Activated naive CD4-positive, alpha-beta T cell treated with Interleukin-2 at 50 U/mL for 16 hours (primary cell): Measurements from ENCODE around the gene PPP1R9A.

Experiments used
- DNase-seq: peaks from one replicate; pipeline ENCODE4 v3.0.0-alpha.2; 2020

Gene PPP1R9A

GRCh38 chr7:95213148-95213547 is 305.8 kb downstream of the PPP1R9A start:
- DNase-seq, result no peak

GRCh38 chr7:95213809-95214492 is 306.6 kb downstream of the PPP1R9A start:
- DNase-seq, result no peak

DNA sequence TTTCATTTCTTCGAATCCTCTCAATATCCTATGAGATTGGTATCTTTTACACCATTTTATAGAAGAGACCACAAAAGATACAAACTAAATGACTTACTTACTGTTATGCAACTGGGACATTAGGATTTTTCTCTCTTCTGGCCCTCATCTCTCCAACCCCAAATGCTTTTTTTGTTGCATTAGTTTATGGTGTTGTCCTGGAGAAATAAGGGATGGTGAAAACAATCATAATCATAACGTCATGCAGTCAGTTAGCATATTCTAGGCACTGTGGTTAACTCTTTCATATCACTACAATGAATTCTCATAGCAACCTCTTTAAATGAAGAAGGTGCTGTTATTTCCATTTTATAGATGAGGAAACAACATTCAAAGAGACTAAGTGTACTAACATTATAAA is 312.3 kb downstream of the PPP1R9A start:
- DNase-seq, result no peak

- DNase-seq, result no peak
Observed at GRCh38 chr7:95220328-95220727, 312.9 kb downstream of the PPP1R9A start.

- DNase-seq, result no peak
Observed at GRCh38 chr7:95225301-95225700, 317.9 kb downstream of the PPP1R9A start.

- no peak for DNase-seq
Observed at GRCh38 chr7:95229301-95229700, 321.9 kb downstream of the PPP1R9A start.

DNA sequence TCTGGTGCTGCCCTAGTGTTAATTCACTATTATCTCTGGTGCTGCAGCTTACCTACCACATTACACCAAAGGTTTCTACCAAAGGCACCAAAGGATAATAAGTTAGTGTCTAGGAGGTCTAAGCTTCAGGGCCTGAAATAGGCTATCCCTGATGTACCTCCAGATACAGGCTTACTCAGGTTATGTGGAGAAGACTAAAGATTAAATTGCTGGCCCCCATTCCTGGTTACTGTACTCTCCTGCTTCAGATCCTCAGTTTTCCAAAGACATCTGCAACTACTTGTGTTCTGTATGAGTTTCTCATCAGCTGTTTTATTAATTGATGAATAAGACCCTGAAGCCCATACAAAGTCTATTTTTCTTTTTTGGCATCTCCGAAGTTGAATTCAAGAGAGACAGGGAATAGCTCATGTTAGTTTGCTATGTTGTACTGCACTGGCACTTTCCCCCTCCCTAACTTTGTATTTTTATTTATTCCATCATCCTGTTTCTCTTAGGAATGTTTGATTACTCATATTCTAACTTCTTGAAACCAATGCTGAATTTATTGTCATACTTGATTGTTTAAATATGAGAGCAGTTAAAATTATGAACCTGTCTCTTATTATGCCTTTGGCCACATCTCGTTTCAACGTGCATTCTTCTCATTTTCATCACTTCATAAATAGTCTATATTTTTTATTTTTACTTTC is 331.0 kb downstream of the PPP1R9A start:
- no peak for DNase-seq

DNA sequence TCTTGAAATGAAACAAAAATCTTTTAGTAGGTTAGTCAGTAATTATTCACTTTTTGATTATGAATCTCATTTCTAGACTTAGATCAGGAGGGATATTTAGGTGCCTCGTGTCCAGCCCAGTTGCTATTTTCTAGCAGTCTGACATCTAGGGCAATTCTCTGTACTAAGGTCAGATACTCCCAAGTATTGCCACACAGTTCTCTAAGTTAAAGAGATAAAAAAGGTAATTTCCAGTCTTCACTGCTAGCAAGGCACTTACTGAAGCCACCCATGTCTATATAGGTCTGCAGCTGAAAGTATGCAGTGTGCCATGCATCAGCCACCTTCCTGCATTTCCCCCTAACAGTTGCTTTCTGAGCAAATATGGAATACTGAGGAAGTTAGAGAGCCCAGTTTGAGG is 333.5 kb downstream of the PPP1R9A start:
- no peak for DNase-seq

GRCh38 chr7:95242266-95242665 is 334.9 kb downstream of the PPP1R9A start:
- DNase-seq, result no peak

DNA sequence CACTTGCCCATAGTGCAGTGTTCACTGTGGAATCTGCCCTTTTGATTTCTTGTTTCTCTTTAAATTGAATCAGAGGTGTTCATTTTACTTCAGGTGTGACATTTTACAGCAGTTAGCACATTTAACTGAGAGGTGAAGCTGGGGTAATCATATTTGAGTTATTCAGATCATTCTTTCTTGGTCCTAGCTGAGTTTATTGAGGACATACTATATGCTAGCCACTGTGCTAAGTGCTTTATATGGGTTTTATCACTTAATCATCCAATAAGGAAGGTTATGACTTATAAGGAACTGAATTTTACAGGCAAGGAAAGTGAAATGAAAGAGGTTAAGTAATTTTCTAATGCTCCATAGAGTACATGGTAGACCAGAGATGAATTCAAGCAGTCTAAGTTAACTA is 337.2 kb downstream of the PPP1R9A start:
- DNase-seq, result no peak

DNA sequence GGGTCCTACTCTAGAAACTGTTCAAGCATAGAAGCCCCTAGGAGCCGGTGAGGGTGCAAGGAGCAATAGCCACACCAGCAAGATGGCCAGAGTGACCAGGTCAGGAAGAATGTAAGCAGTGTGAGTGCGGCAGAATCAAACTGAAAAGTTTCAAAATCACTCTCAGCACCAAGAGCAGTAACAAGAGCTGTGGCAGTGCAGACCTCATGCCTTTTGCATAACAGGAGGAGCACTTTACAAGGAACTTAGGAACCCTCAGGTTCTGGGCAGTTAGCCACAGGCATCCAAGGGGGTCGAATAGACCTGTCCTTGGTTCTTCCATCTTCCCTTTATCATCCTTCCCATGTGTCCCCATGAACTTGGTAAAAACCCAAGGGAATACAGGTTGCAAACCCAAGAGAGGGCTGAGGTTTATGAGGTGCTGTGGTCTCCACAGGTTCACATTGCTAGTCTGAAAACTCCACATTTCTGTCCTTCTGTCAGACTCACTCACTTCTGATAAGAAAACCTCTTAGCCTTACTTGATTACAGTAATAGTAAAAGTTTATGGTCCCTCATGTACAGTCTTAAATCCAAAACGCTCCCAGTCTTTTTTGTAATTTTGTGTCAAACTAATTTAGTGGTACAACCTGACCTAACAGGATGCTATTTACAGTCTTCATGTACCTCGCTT is 338.6 kb downstream of the PPP1R9A start:
- no peak for DNase-seq

GRCh38 chr7:95246831-95247370 is 339.5 kb downstream of the PPP1R9A start:
- DNase-seq, result no peak

DNA sequence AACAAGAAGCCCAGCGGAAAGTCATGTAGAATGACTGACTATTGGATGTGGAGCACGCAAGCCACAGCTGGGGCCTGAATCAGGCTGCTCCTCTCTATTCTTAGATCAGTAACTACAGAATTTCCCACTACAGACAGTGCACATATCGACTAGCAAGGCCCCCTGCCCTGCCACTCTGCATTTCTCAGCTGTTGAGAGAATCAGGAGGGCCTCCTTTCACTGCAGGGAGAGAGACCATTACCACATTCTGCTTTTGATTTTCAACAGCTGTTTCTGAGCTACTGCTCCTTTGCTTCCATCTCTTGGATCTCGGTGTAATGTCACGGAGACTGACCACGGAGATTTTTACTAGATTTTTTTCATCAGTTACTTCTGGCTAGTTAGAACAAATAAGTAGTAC is 343.2 kb downstream of the PPP1R9A start:
- no peak for DNase-seq

DNA sequence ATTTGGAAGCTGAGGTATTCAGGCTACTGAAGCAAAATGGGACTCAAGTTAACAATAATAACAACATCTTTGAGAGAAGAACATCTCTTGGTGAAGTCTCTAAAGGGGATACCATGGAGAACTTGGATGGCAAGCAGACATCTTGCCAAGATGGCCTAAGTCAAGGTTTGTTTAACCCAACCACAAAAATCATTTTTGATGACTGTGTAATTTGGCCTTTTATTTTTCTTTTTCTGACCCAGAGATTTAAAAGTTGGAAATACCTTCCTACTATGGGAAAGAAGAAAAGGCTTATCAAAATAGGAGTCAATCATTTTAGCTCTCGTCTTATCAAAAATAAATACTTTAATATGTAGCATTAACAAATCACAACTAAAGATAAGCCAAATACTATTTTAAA is 344.6 kb downstream of the PPP1R9A start:
- no peak for DNase-seq

DNA sequence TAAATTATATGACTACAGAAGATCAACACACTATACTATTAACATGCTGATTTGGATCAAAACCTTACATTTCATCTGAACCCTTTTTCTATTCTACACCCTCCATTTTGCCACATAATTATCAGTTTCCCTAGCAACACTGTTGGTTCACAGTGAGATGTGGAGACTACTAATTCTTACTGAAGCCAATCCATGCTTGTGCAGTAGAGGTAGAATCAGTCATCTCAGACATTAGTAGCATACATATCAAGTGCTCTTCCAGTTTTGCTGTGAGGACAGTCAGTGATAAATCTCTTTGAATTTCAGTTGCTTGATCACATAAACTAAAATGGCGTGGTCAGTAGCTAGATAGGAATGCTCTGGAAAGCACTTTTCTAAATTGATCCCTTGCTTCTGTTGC is 346.6 kb downstream of the PPP1R9A start:
- no peak for DNase-seq

DNA sequence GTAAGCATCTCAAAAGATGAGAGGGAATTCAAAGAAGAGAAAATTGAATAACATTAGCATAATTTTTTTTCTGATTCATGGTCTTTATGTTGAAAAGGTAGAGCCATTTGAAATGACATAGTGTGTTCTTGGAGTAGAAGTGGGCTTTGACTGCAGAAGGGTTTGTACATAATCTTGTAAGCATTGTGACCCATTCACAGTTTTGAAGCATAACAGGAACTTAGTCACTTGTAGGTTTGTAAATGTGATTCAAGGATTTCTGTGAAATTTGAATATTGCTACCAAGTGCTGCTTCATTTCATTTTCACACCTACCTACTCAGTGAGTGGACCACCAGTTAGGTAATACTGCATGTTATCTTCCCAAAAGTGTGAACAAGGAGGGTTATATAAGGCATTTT is 348.3 kb downstream of the PPP1R9A start:
- DNase-seq, result no peak

DNA sequence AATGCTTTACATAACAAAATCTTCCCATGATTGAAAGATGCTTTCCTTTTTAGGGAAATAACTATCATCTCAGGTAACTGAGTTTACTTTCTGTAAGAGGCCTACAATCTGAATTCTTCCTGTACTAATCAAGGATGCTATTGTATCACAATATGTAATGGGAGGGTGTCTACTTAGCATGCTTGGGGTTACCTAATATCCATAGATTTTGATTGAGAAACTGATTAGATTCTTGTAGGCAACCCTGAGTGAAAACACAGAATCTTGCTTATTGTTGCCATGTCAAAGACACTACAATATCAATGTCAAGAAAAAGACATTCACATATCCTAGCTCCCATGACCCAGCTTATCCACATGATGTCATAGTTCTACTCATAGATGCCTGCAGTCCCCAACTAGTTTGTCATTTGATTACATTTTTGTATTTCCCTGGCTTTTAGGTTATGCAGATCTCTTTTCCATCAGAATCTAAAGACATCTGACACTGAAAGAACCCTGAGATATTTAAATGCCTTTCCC is 354.6 kb downstream of the PPP1R9A start:
- no peak for DNase-seq

GRCh38 chr7:95262875-95263274 is 355.5 kb downstream of the PPP1R9A start:
- no peak for DNase-seq

DNA sequence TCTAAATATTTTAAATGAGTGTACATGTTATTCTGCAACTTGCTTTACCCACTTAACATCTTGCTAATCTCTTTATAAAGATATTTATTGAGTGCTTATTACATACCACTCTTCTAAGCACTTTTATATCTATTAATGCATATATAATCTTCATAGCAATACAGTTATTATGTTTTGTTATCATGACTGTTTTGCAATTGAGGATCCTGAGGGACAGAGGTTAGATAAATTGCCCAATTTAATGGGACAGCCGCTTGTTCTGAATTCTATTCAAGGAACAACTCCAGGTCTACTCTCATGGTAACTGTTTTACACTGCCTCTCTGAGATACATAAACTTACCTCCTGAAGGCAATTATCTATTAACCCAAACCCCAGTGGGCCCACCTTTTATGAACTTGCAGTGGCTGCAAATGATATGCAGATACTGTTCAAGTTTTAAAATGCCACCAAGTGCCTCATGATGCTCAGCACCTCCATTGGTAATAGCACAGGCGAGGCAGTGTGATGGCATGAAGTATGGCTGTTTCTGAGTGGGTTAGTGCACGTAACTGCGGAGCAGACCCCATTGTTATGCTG is 356.5 kb downstream of the PPP1R9A start:
- DNase-seq, result no peak

GRCh38 chr7:95264363-95264891 is 357.0 kb downstream of the PPP1R9A start:
- DNase-seq, result no peak

GRCh38 chr7:95265634-95266033 is 358.2 kb downstream of the PPP1R9A start:
- DNase-seq, result no peak

GRCh38 chr7:95267754-95268153 is 360.4 kb downstream of the PPP1R9A start:
- no peak for DNase-seq

GRCh38 chr7:95269640-95270039 is 362.2 kb downstream of the PPP1R9A start:
- no peak for DNase-seq
